ENCODE results near the gene CHCHD6. TPM values are rescaled to one million over a fixed set of nuclear protein-coding genes. Genes with fewer than 3 reads are reported as not detected.

Gene CHCHD6
- total and polyA plus RNA-seq, 2 of the 4 experiments (the other 2 are of a cell fraction): 18.8 to 28.9 TPM

DNA sequence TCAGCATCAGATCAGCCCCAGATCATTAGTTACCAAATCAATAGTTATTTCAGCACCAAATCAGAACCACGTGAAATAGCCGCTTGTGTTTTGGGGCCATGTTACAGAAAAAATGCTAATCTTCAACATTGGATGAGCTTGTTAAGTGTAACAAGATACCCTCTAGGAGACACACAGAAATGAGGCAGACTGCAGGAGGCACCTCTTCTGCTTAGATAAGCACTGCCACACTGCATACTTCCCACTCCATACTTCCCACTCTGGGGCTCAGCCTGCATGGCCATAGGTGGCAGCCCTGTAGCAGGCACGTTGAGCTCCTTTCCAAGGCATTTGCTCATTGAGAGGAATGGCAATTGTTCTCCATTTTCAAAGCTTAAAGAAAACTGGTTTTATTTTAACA is 73.3 kb downstream of the CHCHD6 start:
- no peak overlapping the region for H2AK9ac ChIP-seq (replicated peaks; ENCODE audit: low read depth, low read length, poor library complexity)
- no peak overlapping the region for H2AFZ ChIP-seq (replicated peaks; ENCODE audit: low read length, poor library complexity)
- no peak overlapping the region for H3K27ac ChIP-seq (ENCODE audit: insufficient read depth, low read length)
- no peak overlapping the region for H4K8ac ChIP-seq (ENCODE audit: low read depth in 2 of 2, low read length in 2 of 2)
- H2BK5ac ChIP-seq (ENCODE audit: low read depth, low read length, poor library complexity, severe bottlenecking): no peak overlapping the region
- H3K9ac ChIP-seq (ENCODE audit: low read depth, low read length): no peak overlapping the region
- no CpG with 5 or more reads among the region's 3 CpGs for WGBS, 2 experiments (ENCODE audit: extremely low coverage in 2 of 2, insufficient read length in 1 of 2)
- no peak overlapping the region for H2BK120ac ChIP-seq (ENCODE audit: low read depth, low read length)
- H3K4me1 ChIP-seq (ENCODE audit: control insufficient read depth, insufficient read depth, low read length): peaks cover 13% of the 10 kb centered on the region
- no peak overlapping the region for H3K18ac ChIP-seq (ENCODE audit: low read depth, low read length)
- H3K36me3 ChIP-seq (ENCODE audit: control insufficient read depth, insufficient read depth, low read length): no peaks in the 10 kb centered on the region
- H2BK15ac ChIP-seq (ENCODE audit: low read depth, low read length): no peak overlapping the region
- H3K9me3 ChIP-seq (ENCODE audit: control insufficient read depth, insufficient read depth, low read length): no peaks in the 10 kb centered on the region
- H4K20me1 ChIP-seq (ENCODE audit: insufficient read depth, low read length): peaks cover 7% of the 10 kb centered on the region; the same call in 1 of the 2 replicates
- no peak overlapping the region for H3K4me2 ChIP-seq (ENCODE audit: low read depth, low read length)
- ChIA-PET POLR2A (ENCODE audit: unreplicated experiment) (no interaction called here), CTCF (interaction anchor here (0.6 to 1.2 kb wide), 2 partner anchors 26 to 62 kb away, joined by 3 read pairs; no protein-coding TSS in a partner anchor)
- H3K23ac ChIP-seq (ENCODE audit: low read depth, low read length): no peak overlapping the region
- no peak for TF ChIP-seq SMC3 (IDR thresholded peaks at IDR 0.05; ENCODE audit: low read depth, low read length)
- TF ChIP-seq, protein P1, sequence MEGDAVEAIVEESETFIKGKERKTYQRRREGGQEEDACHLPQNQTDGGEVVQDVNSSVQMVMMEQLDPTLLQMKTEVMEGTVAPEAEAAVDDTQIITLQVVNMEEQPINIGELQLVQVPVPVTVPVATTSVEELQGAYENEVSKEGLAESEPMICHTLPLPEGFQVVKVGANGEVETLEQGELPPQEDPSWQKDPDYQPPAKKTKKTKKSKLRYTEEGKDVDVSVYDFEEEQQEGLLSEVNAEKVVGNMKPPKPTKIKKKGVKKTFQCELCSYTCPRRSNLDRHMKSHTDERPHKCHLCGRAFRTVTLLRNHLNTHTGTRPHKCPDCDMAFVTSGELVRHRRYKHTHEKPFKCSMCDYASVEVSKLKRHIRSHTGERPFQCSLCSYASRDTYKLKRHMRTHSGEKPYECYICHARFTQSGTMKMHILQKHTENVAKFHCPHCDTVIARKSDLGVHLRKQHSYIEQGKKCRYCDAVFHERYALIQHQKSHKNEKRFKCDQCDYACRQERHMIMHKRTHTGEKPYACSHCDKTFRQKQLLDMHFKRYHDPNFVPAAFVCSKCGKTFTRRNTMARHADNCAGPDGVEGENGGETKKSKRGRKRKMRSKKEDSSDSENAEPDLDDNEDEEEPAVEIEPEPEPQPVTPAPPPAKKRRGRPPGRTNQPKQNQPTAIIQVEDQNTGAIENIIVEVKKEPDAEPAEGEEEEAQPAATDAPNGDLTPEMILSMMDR (conservative IDR thresholded peaks at IDR 0.05; ENCODE audit: low read depth, low read length): no peak
- TF ChIP-seq, protein P2, sequence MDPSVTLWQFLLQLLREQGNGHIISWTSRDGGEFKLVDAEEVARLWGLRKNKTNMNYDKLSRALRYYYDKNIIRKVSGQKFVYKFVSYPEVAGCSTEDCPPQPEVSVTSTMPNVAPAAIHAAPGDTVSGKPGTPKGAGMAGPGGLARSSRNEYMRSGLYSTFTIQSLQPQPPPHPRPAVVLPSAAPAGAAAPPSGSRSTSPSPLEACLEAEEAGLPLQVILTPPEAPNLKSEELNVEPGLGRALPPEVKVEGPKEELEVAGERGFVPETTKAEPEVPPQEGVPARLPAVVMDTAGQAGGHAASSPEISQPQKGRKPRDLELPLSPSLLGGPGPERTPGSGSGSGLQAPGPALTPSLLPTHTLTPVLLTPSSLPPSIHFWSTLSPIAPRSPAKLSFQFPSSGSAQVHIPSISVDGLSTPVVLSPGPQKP (IDR thresholded peaks at IDR 0.05; ENCODE audit: borderline replicate concordance, low read depth, low read length): no peak
- TF ChIP-seq RAD21 (IDR thresholded peaks at IDR 0.05; ENCODE audit: low read length): no peak
- TF ChIP-seq FOS (IDR thresholded peaks at IDR 0.05; ENCODE audit: low read depth, low read length): no peak
- in situ Hi-C loops (cut with MboI; ENCODE audit: low sequenced_read_pairs) (no loop called here), intact Hi-C loops (cut with micrococcal nuclease) (no loop called here), dilution Hi-C loops (cut with HindIII; ENCODE audit: low sequenced_read_pairs, unreplicated experiment) (no loop called here)
- no peak overlapping the region for H2BK20ac ChIP-seq (ENCODE audit: low read depth, low read length)
- DNase-seq: peak; percentile 26
- H3K9me1 ChIP-seq (ENCODE audit: insufficient read depth, low read length): peaks cover 11% of the 10 kb centered on the region
- BruUV-seq (replicated peaks): no TSS peak
- no peak overlapping the region for H3K4me3 ChIP-seq (ENCODE audit: insufficient read depth, low read depth, low read length)
- no peak overlapping the region for H4K5ac ChIP-seq (ENCODE audit: low read depth, low read length)
- H3K56ac ChIP-seq (ENCODE audit: extremely low read depth, insufficient read depth, low read length): no peak overlapping the region
- H3K14ac ChIP-seq (replicated peaks; ENCODE audit: low read depth, low read length): 0 out of 2 replicates have a peak overlapping the region, but pooled peaks have one; percentile 12
- H3K79me1 ChIP-seq (ENCODE audit: low read depth in 1 of 2, low read length in 2 of 2): peaks cover 5 to 15% of the 10 kb centered on the region in 2 experiments; a peak in 3 of 4 replicates
- H2AK5ac ChIP-seq (ENCODE audit: low read depth, low read length): no peak overlapping the region
- H3K27me3 ChIP-seq (ENCODE audit: control insufficient read depth, insufficient read depth, low read length): no peaks in the 10 kb centered on the region
- 0 out of 2 replicates have a peak overlapping the region, but pooled peaks have one; percentile 17 for H3K4ac ChIP-seq (ENCODE audit: low read depth, low read length)
- peak; percentile 50 for ATAC-seq (ENCODE audit: low read depth)
- no peak overlapping the region for H4K91ac ChIP-seq (ENCODE audit: insufficient read depth, low read depth, low read length)

Measured in IMR-90 (cell line).